GM18499 (cell line): ENCODE measurements around the gene CST7.
"Not testable (repeated sequence)": the region's sequence is repeated elsewhere in the genome, so short reads cannot be mapped to it uniquely, and the experiment has no call there.

Experiments
- ATAC-seq: cut with Tn5 transposase; IDR thresholded peaks from one replicate; pipeline ENCODE4 v1.9.1; 2021; ENCODE audit warnings: moderate number of reproducible peaks; ENCODE audit not compliant: insufficient read depth, unreplicated experiment

Gene CST7

DNA sequence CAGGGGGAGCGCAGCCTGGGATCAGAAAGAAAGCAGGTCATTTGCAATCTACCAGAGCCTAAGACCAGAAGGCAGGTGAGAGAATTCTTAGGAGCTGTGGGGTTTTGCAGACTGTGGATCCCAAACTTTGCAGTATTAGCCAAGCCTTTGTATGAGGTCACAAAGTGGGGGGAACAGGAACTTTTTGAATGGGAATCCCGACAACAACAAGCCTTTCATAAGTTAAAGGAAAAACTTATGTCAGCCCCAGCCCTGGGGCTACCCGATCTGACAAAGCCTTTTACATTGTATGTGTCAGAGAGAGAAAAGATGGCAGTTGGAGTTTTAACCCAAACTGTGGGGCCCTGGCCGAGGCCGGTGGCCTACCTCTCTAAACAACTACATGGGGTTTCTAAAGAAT lies 19.8 kb upstream of the CST7 start:
- ATAC-seq: not testable (repeated sequence)

GRCh38 chr20:24929867-24930723 lies 19.0 kb upstream of the CST7 start:
- ATAC-seq: not testable (repeated sequence)

GRCh38 chr20:24930724-24931688 lies 18.1 kb upstream of the CST7 start:
- not testable (repeated sequence) for ATAC-seq

- not testable (repeated sequence) for ATAC-seq
Observed at GRCh38 chr20:24931893-24932292, 17.2 kb upstream of the CST7 start.

- ATAC-seq: no peak
Observed at GRCh38 chr20:24933266-24933908, 15.7 kb upstream of the CST7 start.

DNA sequence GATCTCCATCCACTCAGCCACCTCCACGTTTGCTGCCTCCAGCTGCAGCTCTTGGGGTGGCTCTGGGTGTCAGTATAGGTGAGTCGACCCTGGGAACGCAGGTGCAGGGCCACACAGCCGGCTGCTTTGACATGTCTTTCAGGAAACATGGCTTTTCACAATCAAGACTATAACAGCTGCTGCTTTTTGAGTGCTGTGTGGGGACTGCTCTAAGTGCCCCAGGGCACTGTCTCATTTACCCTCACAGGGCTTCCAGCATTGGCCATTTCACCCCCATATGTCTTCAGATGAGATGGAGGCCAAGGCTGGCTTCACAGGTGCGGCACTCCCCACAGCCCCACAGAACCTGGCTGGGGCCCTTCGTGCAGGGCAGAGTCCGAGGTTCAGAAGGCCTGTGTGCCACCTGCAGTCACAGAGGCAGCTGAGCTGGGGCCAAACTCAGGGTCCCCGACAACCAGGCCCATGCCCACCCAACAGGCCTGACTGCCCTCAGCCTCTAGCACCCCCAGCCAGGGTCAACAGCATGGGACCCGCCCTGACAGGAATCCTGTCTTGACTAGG lies 14.9 kb upstream of the CST7 start:
- no peak for ATAC-seq

- ATAC-seq: no peak
Observed at GRCh38 chr20:24934716-24935115, 14.4 kb upstream of the CST7 start.

DNA sequence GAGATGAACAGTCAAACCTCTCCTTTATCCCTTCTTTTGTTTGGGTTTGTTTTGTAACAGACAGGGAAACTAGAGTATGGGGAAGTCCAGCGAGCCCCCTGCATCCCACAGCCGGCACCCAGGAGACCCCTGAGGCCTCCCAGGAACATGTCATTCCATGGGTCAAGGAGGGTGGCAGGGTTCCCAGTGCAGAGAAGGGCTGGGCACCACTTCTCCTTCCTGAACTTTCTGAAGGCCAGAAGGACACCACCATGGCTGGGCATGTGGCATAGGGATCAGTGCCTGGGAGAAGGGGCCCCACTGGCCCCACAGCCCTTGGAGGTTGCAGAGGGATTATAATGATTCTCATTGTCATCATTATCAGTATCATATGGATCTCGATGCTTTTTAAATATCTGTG lies 13.9 kb upstream of the CST7 start:
- ATAC-seq: no peak

DNA sequence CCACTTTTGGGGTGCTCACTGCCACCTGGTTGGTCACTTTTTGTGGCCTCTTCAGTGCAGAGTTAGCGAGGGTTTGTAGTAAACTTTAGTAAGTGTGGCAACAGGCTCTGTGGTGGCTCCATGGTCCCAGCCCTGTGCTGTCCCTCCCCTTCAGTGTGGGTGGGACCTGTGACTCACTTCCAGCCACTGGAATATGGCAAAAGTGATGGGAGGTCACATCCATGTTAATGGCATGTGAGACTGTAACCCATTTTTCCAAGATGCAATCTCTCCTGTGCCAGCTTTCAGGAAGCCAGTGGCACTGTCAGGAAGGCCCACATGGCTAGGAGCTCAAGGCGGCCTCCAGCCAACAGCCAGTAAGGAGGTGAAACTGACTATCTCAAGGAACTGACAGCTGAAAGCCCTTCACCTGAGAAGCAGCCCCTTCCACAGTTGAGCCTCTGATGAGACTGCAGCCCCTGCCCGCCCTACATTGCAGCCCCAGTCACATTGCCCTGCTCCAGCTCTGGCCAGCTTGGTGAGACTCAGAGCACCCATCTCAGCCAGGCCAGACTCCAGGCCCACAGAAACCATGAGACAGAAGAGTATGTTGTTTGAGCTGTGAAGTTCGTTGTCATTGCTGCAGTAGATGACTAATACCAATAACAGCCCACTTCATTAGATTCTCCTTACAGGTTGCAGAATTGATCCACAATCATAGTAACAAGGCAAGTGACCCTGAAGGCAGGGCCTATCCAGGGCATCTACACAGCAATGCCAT lies 13.1 kb upstream of the CST7 start:
- no peak for ATAC-seq

GRCh38 chr20:24936526-24937407 lies 12.3 kb upstream of the CST7 start:
- no peak for ATAC-seq

DNA sequence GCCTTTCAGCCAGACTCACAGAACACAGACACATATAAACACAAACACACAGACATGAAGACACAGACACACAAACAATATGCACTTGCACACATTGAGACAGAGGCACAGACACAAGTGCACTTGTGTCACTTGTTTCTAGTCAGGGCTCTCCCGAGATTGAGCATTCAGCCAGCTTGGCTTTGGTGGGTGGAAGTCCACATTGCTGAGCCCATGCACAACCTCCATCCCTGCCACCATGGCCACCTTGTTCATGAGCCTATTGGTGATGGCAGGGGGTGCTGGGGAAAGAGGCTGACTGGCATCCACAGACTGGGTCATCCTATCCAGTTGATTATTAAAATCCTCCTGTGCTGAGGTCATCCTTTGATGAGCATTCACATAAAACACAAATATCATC lies 11.5 kb upstream of the CST7 start:
- no peak for ATAC-seq

DNA sequence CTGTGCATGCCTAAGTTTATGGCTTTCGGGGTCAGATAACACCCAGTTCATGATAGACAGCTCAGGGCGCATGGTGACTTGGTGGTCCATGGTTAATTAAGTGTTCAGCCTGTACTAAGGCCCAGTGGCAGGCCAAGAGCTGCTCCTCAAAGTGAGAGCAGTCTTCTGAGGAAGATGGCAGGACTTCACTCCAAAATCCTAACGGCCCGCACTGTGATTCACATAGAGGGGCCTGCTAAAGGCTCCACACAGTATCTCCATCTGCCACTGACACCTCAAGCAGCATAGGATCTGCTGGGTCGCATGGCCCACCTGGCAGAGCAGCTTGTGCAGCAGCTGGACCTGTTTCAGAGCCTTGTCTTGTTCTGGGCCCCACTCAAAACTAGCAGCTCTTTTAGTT lies 10.6 kb upstream of the CST7 start:
- ATAC-seq: no peak

DNA sequence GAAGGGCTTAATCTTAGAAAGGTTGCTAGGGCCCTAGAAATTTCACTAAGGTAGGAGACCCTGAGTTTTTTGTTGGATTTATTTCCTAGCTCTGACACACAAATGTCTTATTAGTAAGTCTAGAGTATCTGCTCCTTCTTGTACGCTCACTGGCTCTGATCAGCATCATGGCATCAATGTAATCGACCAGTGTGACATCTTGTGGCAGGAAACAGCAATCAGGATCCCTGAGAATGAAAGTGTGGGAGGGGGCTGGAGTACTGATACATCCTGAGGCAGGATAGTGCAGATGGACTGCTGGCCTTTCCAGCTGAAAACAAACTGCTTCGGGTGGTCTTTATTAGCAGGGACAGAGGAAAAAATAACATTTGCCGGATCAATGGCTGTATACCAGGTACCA lies 10.0 kb upstream of the CST7 start:
- no peak for ATAC-seq

- ATAC-seq: no peak
Observed at GRCh38 chr20:24942679-24943078, 6.4 kb upstream of the CST7 start.

DNA sequence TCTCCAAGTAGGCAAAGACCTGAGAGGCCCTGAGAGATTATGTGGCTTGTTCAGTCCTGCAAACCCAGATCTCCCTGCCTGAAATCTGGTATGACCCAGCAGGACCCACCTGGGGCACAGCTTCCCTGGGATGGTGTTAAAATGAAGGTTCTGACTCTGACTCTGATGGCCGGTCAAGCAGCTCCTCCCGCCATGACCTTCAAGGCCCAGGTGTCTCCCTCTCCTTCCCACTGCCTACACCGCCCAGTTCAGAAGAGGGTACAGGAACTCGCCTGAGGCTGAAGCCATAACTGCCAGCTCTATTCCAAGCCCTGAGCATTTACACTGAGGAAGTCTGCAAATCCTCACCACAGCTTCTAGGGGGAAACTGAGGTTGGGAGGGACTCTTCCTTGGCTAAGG lies 5.9 kb upstream of the CST7 start:
- ATAC-seq: no peak

DNA sequence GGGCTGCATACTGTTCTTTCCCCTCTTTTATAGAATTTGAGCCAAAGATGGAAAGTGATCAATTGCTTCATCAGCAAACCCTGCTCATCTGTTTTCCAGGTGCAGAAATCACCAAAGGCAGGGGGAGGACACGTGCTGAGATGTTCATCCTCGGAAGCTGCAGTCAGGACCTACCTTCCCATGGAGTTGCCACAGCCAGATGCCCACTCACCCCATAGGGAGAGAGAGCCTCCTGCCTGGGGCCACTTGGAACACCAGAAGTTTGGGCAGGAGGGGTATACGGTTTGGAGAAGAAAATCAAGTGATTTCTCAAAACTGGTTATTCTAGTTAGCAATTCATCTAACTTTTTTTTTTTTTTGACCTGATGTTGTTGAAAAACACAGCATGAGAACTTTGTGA lies 5.3 kb upstream of the CST7 start:
- no peak for ATAC-seq

DNA sequence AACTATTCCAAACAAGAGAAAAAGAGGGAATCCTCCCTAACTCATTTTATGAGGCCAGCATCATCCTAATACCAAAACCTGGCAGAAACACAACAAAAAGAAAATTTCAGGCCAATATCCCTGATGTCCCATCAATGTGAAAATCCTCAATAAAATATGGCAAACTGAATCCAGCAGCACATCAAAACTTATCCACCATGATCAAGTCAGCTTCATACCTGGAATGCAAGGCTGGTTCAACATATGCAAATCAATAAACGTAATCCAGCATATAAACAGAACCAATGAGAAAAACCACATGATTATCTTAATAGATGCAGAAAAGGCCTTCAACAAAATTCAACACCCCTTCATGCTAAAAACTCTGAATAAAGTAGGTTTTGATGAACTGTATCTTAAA lies 2.7 kb upstream of the CST7 start:
- ATAC-seq: not testable (repeated sequence)

- not testable (repeated sequence) for ATAC-seq
Observed at GRCh38 chr20:24948396-24948938, 602 bp upstream of the CST7 start.

GRCh38 chr20:24949756-24950127 lies 673 bp downstream of the CST7 start:
- ATAC-seq: no peak
